Activated naive CD4-positive, alpha-beta T cell treated with anti-CD3 and anti-CD28 coated beads, Interleukin-2, amount 10 ng/mL, durations not matched to agents 7 days and 5 days (primary cell): ENCODE data around the gene ZNHIT2.
A peak's percentile ranks its signal among the peaks of the same experiment; 100 is the strongest.

ENCODE experiments used
- CTCF ChIA-PET: fragments of 350-600 bp; sonication (Branson Sonifier 250); formaldehyde crosslinking; loops from one replicate; lab custom pipeline; 2021; ENCODE audit warnings: antibody characterized with exemption; lab: Charles Lee
- DNase-seq: peaks from one replicate; pipeline ENCODE4 v3.0.0-alpha.2; 2020
- H3K27ac Mint-ChIP-seq: one replicate; pipeline ENCODE4 v1.8.0; 2021; ENCODE audit warnings: mild to moderate bottlenecking, moderate library complexity, mixed read lengths
- H3K27me3 Mint-ChIP-seq: one replicate; pipeline ENCODE4 v1.8.0; 2021; ENCODE audit warnings: mild to moderate bottlenecking, mixed read lengths
- H3K36me3 Mint-ChIP-seq: one replicate; pipeline ENCODE4 v1.8.0; 2021; ENCODE audit warnings: mixed read lengths
- H3K4me1 Mint-ChIP-seq: one replicate; pipeline ENCODE4 v1.8.0; 2021; ENCODE audit warnings: mixed read lengths
- H3K4me3 Mint-ChIP-seq: one replicate; pipeline ENCODE4 v1.8.0; 2021; ENCODE audit warnings: mild to moderate bottlenecking, moderate library complexity, mixed read lengths
- H3K9me3 Mint-ChIP-seq: one replicate; pipeline ENCODE4 v1.8.0; 2021; ENCODE audit warnings: mixed read lengths

ZNHIT2 gene

GRCh38 chr11:65095974-65096806 lies 21.3 kb downstream of the ZNHIT2 start, which contains the start of gene VPS51:
VPS51 (plus strand) TSS chr11:65096214; CDS start chr11:65096251, 37 bp downstream.
- H3K9me3 Mint-ChIP-seq: no peaks in the 10 kb centered on the region
- DNase-seq: peak; percentile 93
- H3K4me3 Mint-ChIP-seq: peak within 1 kb of the TSS; percentile 92
- H3K36me3 Mint-ChIP-seq: peaks cover 8% of the 10 kb centered on the region
- H3K4me1 Mint-ChIP-seq: peaks cover 22% of the 10 kb centered on the region
- no peaks in the 10 kb centered on the region for H3K27me3 Mint-ChIP-seq
- H3K27ac Mint-ChIP-seq: peak within 1 kb of the TSS; percentile 98
- CTCF ChIA-PET: interaction anchor here (1.7 to 5.0 kb wide), 2 partner anchors 15 to 82 kb away, joined by 7 to 60 read pairs; partner anchors contain the start of genes ARL2 and TM7SF2

GRCh38 chr11:65095427-65095826 lies 22.1 kb downstream of the ZNHIT2 start:
- peaks cover 22% of the 10 kb centered on the region for H3K4me1 Mint-ChIP-seq
- peaks cover 8% of the 10 kb centered on the region for H3K36me3 Mint-ChIP-seq
- H3K4me3 Mint-ChIP-seq: peak overlapping the region; percentile 92
- CTCF ChIA-PET: interaction anchor here (1.0 to 5.0 kb wide), 4 partner anchors 10 to 18 kb away, joined by 4 to 60 read pairs (median 6); partner anchors contain the start of gene TM7SF2
- no peak for DNase-seq
- H3K9me3 Mint-ChIP-seq: no peaks in the 10 kb centered on the region
- H3K27me3 Mint-ChIP-seq: no peaks in the 10 kb centered on the region
- peak overlapping the region; percentile 98 for H3K27ac Mint-ChIP-seq

GRCh38 chr11:65090628-65091027 lies 26.9 kb downstream of the ZNHIT2 start:
- Mint-ChIP-seq H3K36me3 (peaks cover 17% of the 10 kb centered on the region), H3K27me3 (no peaks in the 10 kb centered on the region), H3K27ac (no peak overlapping the region), H3K9me3 (no peaks in the 10 kb centered on the region), H3K4me1 (peaks cover 8% of the 10 kb centered on the region), H3K4me3 (no peak overlapping the region)
- DNase-seq: no peak
- CTCF ChIA-PET: interaction anchor here (1.1 kb wide), 1 partner anchor 20 kb away, joined by 4 read pairs; no protein-coding TSS in a partner anchor

- CTCF ChIA-PET: interaction anchor here (0.6 to 1.3 kb wide), 2 partner anchors 21 to 75 kb away, joined by 3 read pairs; no protein-coding TSS in a partner anchor
- Mint-ChIP-seq H3K36me3 (peaks cover 22% of the 10 kb centered on the region), H3K4me3 (no peak overlapping the region), H3K9me3 (no peaks in the 10 kb centered on the region), H3K4me1 (peaks cover 15% of the 10 kb centered on the region), H3K27ac (no peak overlapping the region), H3K27me3 (no peaks in the 10 kb centered on the region)
- DNase-seq: no peak
Observed at GRCh38 chr11:65089621-65090020, 27.9 kb downstream of the ZNHIT2 start.

GRCh38 chr11:65087827-65088226 lies 29.7 kb downstream of the ZNHIT2 start:
- DNase-seq: no peak
- CTCF ChIA-PET: interaction anchor here (0.8 kb wide), 1 partner anchor 23 kb away, joined by 3 read pairs; no protein-coding TSS in a partner anchor
- peaks cover 39% of the 10 kb centered on the region for H3K36me3 Mint-ChIP-seq
- H3K4me3 Mint-ChIP-seq: no peak overlapping the region
- H3K9me3 Mint-ChIP-seq: no peaks in the 10 kb centered on the region
- H3K27ac Mint-ChIP-seq: no peak overlapping the region
- H3K27me3 Mint-ChIP-seq: peaks cover 12% of the 10 kb centered on the region
- peaks cover 28% of the 10 kb centered on the region for H3K4me1 Mint-ChIP-seq

- peaks cover 12% of the 10 kb centered on the region for H3K27me3 Mint-ChIP-seq
- H3K36me3 Mint-ChIP-seq: peaks cover 43% of the 10 kb centered on the region
- DNase-seq: no peak
- no peak overlapping the region for H3K27ac Mint-ChIP-seq
- H3K4me3 Mint-ChIP-seq: no peak overlapping the region
- H3K4me1 Mint-ChIP-seq: peaks cover 34% of the 10 kb centered on the region
- H3K9me3 Mint-ChIP-seq: no peaks in the 10 kb centered on the region
- CTCF ChIA-PET: no interaction called here
Observed at GRCh38 chr11:65087216-65087615, 30.3 kb downstream of the ZNHIT2 start.

- H3K4me1 Mint-ChIP-seq: peaks cover 38% of the 10 kb centered on the region
- H3K27me3 Mint-ChIP-seq: peaks cover 12% of the 10 kb centered on the region
- DNase-seq: no peak
- no peaks in the 10 kb centered on the region for H3K9me3 Mint-ChIP-seq
- no peak overlapping the region for H3K4me3 Mint-ChIP-seq
- no peak overlapping the region for H3K27ac Mint-ChIP-seq
- CTCF ChIA-PET: no interaction called here
- H3K36me3 Mint-ChIP-seq: peaks cover 46% of the 10 kb centered on the region
Observed at GRCh38 chr11:65086809-65087208, 30.7 kb downstream of the ZNHIT2 start.

GRCh38 chr11:65085446-65085845 lies 32.1 kb downstream of the ZNHIT2 start:
- CTCF ChIA-PET: interaction anchor here (0.8 to 1.7 kb wide), 3 partner anchors 9 to 27 kb away, joined by 3 to 6 read pairs (median 4); no protein-coding TSS in a partner anchor
- Mint-ChIP-seq H3K36me3 (peaks cover 55% of the 10 kb centered on the region), H3K4me3 (peak overlapping the region; percentile 97), H3K4me1 (peaks cover 50% of the 10 kb centered on the region), H3K27me3 (peaks cover 12% of the 10 kb centered on the region), H3K9me3 (no peaks in the 10 kb centered on the region), H3K27ac (peak overlapping the region; percentile 96)
- DNase-seq: no peak

- CTCF ChIA-PET: interaction anchor here (0.8 to 1.7 kb wide), 3 partner anchors 10 to 28 kb away, joined by 3 to 6 read pairs (median 4); no protein-coding TSS in a partner anchor
- Mint-ChIP-seq H3K27ac (peak overlapping the region; percentile 96), H3K27me3 (peaks cover 12% of the 10 kb centered on the region), H3K36me3 (peaks cover 57% of the 10 kb centered on the region), H3K9me3 (no peaks in the 10 kb centered on the region), H3K4me3 (peak overlapping the region; percentile 97), H3K4me1 (peaks cover 55% of the 10 kb centered on the region)
- DNase-seq: peak; percentile 24
Observed at GRCh38 chr11:65084598-65085375, 32.7 kb downstream of the ZNHIT2 start.

- Mint-ChIP-seq H3K27ac (peak within 1 kb of the TSS; percentile 96), H3K4me1 (peaks cover 59% of the 10 kb centered on the region), H3K36me3 (peaks cover 57% of the 10 kb centered on the region), H3K4me3 (peak within 1 kb of the TSS; percentile 97), H3K27me3 (peaks cover 12% of the 10 kb centered on the region), H3K9me3 (no peaks in the 10 kb centered on the region)
- peak; percentile 96 for DNase-seq
- CTCF ChIA-PET: interaction anchor here (1.3 to 2.2 kb wide), 5 partner anchors 15 to 70 kb away, joined by 4 to 8 read pairs (median 6); partner anchors contain the start of genes ARL2, TM7SF2 and ZNHIT2
Observed at GRCh38 chr11:65083834-65084597, 33.5 kb downstream of the ZNHIT2 start, which contains the start of the genes CDCA5 and ZFPL1. CDCA5 (minus strand) TSS chr11:65084040; CDS start chr11:65083978, 62 bp downstream. ZFPL1 (plus strand) TSS chr11:65084222; CDS start chr11:65084699, 477 bp downstream.

GRCh38 chr11:65083134-65083833 lies 34.2 kb downstream of the ZNHIT2 start:
- peak overlapping the region; percentile 96 for H3K27ac Mint-ChIP-seq
- peaks cover 58% of the 10 kb centered on the region for H3K36me3 Mint-ChIP-seq
- peak; percentile 30 for DNase-seq
- H3K4me3 Mint-ChIP-seq: peak overlapping the region; percentile 97
- CTCF ChIA-PET: interaction anchor here (1.0 to 2.2 kb wide), 6 partner anchors 16 to 69 kb away, joined by 3 to 8 read pairs (median 6); partner anchors contain the start of genes ARL2, TM7SF2 and ZNHIT2
- peaks cover 12% of the 10 kb centered on the region for H3K27me3 Mint-ChIP-seq
- H3K9me3 Mint-ChIP-seq: no peaks in the 10 kb centered on the region
- peaks cover 66% of the 10 kb centered on the region for H3K4me1 Mint-ChIP-seq

- H3K9me3 Mint-ChIP-seq: no peaks in the 10 kb centered on the region
- peaks cover 55% of the 10 kb centered on the region for H3K4me1 Mint-ChIP-seq
- peak overlapping the region; percentile 86 for H3K27ac Mint-ChIP-seq
- CTCF ChIA-PET: interaction anchor here (1.0 kb wide), 1 partner anchor 67 kb away, joined by 6 read pairs; no protein-coding TSS in a partner anchor
- DNase-seq: no peak
- no peak overlapping the region for H3K4me3 Mint-ChIP-seq
- H3K27me3 Mint-ChIP-seq: peaks cover 5% of the 10 kb centered on the region
- H3K36me3 Mint-ChIP-seq: peaks cover 62% of the 10 kb centered on the region
Observed at GRCh38 chr11:65078786-65079342, 38.6 kb downstream of the ZNHIT2 start.
